Measurements from ENCODE around the gene C10orf67.
"Not testable (repeated sequence)": the region's sequence is repeated elsewhere in the genome, so short reads cannot be mapped to it uniquely, and the experiment has no call there.

The C10orf67 gene

GRCh38 chr10:23344241-23344841 lies at the start of gene C10orf67:
TSS of gene C10orf67 (minus strand) at chr10:23344797. CDS start at chr10:23344774, 23 bp downstream.
- DNase-seq (ENCODE audit: low spot score): no peak

GRCh38 chr10:23391821-23392220 lies 47.2 kb upstream of the C10orf67 start:
- no peak for DNase-seq (ENCODE audit: low spot score)

- no peak for DNase-seq (ENCODE audit: low spot score)
Observed at GRCh38 chr10:23390809-23391208, 46.2 kb upstream of the C10orf67 start.

- not testable (repeated sequence) for DNase-seq (ENCODE audit: low spot score)
Observed at GRCh38 chr10:23390408-23390807, 45.8 kb upstream of the C10orf67 start.

- not testable (repeated sequence) for DNase-seq (ENCODE audit: low spot score)
Observed at GRCh38 chr10:23387516-23387915, 42.9 kb upstream of the C10orf67 start.

GRCh38 chr10:23386052-23386451 lies 41.5 kb upstream of the C10orf67 start:
- DNase-seq (ENCODE audit: low spot score): no peak

- no peak for DNase-seq (ENCODE audit: low spot score)
Observed at GRCh38 chr10:23384364-23384763, 39.8 kb upstream of the C10orf67 start.

- no peak for DNase-seq (ENCODE audit: low spot score)
Observed at GRCh38 chr10:23383637-23384036, 39.0 kb upstream of the C10orf67 start.

- DNase-seq (ENCODE audit: low spot score): no peak
Observed at GRCh38 chr10:23381298-23382040, 36.9 kb upstream of the C10orf67 start.

GRCh38 chr10:23379686-23380085 lies 35.1 kb upstream of the C10orf67 start:
- DNase-seq (ENCODE audit: low spot score): no peak

GRCh38 chr10:23376229-23376655 lies 31.6 kb upstream of the C10orf67 start:
- no peak for DNase-seq (ENCODE audit: low spot score)

- DNase-seq (ENCODE audit: low spot score): no peak
Observed at GRCh38 chr10:23375366-23375765, 30.8 kb upstream of the C10orf67 start.

- no peak for DNase-seq (ENCODE audit: low spot score)
Observed at GRCh38 chr10:23373156-23373555, 28.6 kb upstream of the C10orf67 start.

GRCh38 chr10:23371073-23371472 lies 26.5 kb upstream of the C10orf67 start:
- DNase-seq (ENCODE audit: low spot score): no peak

GRCh38 chr10:23370106-23370505 lies 25.5 kb upstream of the C10orf67 start:
- DNase-seq (ENCODE audit: low spot score): no peak

GRCh38 chr10:23368816-23369640 lies 24.4 kb upstream of the C10orf67 start:
- no peak for DNase-seq (ENCODE audit: low spot score)

GRCh38 chr10:23367896-23368595 lies 23.4 kb upstream of the C10orf67 start:
- no peak for DNase-seq (ENCODE audit: low spot score)

- peak; percentile 23 for DNase-seq (ENCODE audit: low spot score)
Observed at GRCh38 chr10:23365417-23366030, 20.9 kb upstream of the C10orf67 start.

- no peak for DNase-seq (ENCODE audit: low spot score)
Observed at GRCh38 chr10:23364378-23364777, 19.8 kb upstream of the C10orf67 start.

GRCh38 chr10:23363793-23364135 lies 19.2 kb upstream of the C10orf67 start:
- DNase-seq (ENCODE audit: low spot score): no peak

- peak; percentile 57 for DNase-seq (ENCODE audit: low spot score)
Observed at GRCh38 chr10:23362879-23363792, 18.5 kb upstream of the C10orf67 start.
